ENCODE results near the gene PLCB4.
A peak's percentile ranks its signal among the peaks of the same experiment; 100 is the strongest.

Gene PLCB4

GRCh38 chr20:9311132-9311531 is 242.2 kb downstream of the PLCB4 start:
- Histone ChIP-seq H3K9ac (ENCODE audit: low read depth, low read length) (no peak overlapping the region), H3K4me3 (ENCODE audit: low read depth, low read length) (no peak overlapping the region), H3K4me1 (ENCODE audit: control insufficient read depth, insufficient read depth, low read length) (peaks cover 5% of the 10 kb centered on the region; the same call in 1 of the 2 replicates), H3K27me3 (ENCODE audit: control insufficient read depth, insufficient read depth, low read length) (no peaks in the 10 kb centered on the region), H3K27ac (ENCODE audit: low read depth, low read length) (no peak overlapping the region), H3K36me3 (ENCODE audit: control insufficient read depth, insufficient read depth, low read length) (no peaks in the 10 kb centered on the region), H3K9me3 (ENCODE audit: control insufficient read depth, insufficient read depth, low read length) (no peaks in the 10 kb centered on the region)

GRCh38 chr20:9319687-9320384 is 250.9 kb downstream of the PLCB4 start:
- no peak overlapping the region for H3K9ac ChIP-seq (ENCODE audit: low read depth, low read length)
- no peaks in the 10 kb centered on the region for H3K27me3 ChIP-seq (ENCODE audit: control insufficient read depth, insufficient read depth, low read length)
- no peak overlapping the region for H3K4me3 ChIP-seq (ENCODE audit: low read depth, low read length)
- no peaks in the 10 kb centered on the region for H3K36me3 ChIP-seq (ENCODE audit: control insufficient read depth, insufficient read depth, low read length)
- no peaks in the 10 kb centered on the region for H3K9me3 ChIP-seq (ENCODE audit: control insufficient read depth, insufficient read depth, low read length)
- H3K4me1 ChIP-seq (ENCODE audit: control insufficient read depth, insufficient read depth, low read length) = peaks cover 5% of the 10 kb centered on the region; the same call in 1 of the 2 replicates
- H3K27ac ChIP-seq (ENCODE audit: low read depth, low read length) = no peak overlapping the region

- H3K9ac ChIP-seq (ENCODE audit: low read depth, low read length) = no peak overlapping the region
- no peak overlapping the region for H3K4me3 ChIP-seq (ENCODE audit: low read depth, low read length)
- H3K36me3 ChIP-seq (ENCODE audit: control insufficient read depth, insufficient read depth, low read length) = no peaks in the 10 kb centered on the region
- H3K27ac ChIP-seq (ENCODE audit: low read depth, low read length) = no peak overlapping the region
- H3K4me1 ChIP-seq (ENCODE audit: control insufficient read depth, insufficient read depth, low read length) = peaks cover 5% of the 10 kb centered on the region; the same call in 1 of the 2 replicates
- H3K27me3 ChIP-seq (ENCODE audit: control insufficient read depth, insufficient read depth, low read length) = no peaks in the 10 kb centered on the region
- H3K9me3 ChIP-seq (ENCODE audit: control insufficient read depth, insufficient read depth, low read length) = no peaks in the 10 kb centered on the region
These were observed 252.1 kb downstream of the PLCB4 start for GRCh38 chr20:9321007-9321406.

GRCh38 chr20:9322661-9323060 is 253.8 kb downstream of the PLCB4 start:
- Histone ChIP-seq H3K9ac (ENCODE audit: low read depth, low read length) (no peak overlapping the region), H3K4me1 (ENCODE audit: control insufficient read depth, insufficient read depth, low read length) (peaks cover 5% of the 10 kb centered on the region; the same call in 1 of the 2 replicates), H3K36me3 (ENCODE audit: control insufficient read depth, insufficient read depth, low read length) (no peaks in the 10 kb centered on the region), H3K4me3 (ENCODE audit: low read depth, low read length) (no peak overlapping the region), H3K27me3 (ENCODE audit: control insufficient read depth, insufficient read depth, low read length) (no peaks in the 10 kb centered on the region), H3K27ac (ENCODE audit: low read depth, low read length) (no peak overlapping the region), H3K9me3 (ENCODE audit: control insufficient read depth, insufficient read depth, low read length) (no peaks in the 10 kb centered on the region)

- no peak overlapping the region for H3K4me3 ChIP-seq (ENCODE audit: low read depth, low read length)
- no peak overlapping the region for H3K27ac ChIP-seq (ENCODE audit: low read depth, low read length)
These were observed 254.7 kb downstream of the PLCB4 start for GRCh38 chr20:9323622-9324021.

GRCh38 chr20:9329355-9330101 is 260.6 kb downstream of the PLCB4 start:
- no peaks in the 10 kb centered on the region for H3K9me3 ChIP-seq (ENCODE audit: control insufficient read depth, insufficient read depth, low read length)
- no peak overlapping the region for H3K27ac ChIP-seq (ENCODE audit: low read depth, low read length)
- no peak overlapping the region for H3K4me3 ChIP-seq (ENCODE audit: low read depth, low read length)
- peaks cover 22% of the 10 kb centered on the region for H3K4me1 ChIP-seq (ENCODE audit: control insufficient read depth, insufficient read depth, low read length)
- no peaks in the 10 kb centered on the region for H3K27me3 ChIP-seq (ENCODE audit: control insufficient read depth, insufficient read depth, low read length)
- no peak overlapping the region for H3K9ac ChIP-seq (ENCODE audit: low read depth, low read length)
- no peaks in the 10 kb centered on the region for H3K36me3 ChIP-seq (ENCODE audit: control insufficient read depth, insufficient read depth, low read length)

More at GRCh38 chr20:9323622-9324021, 254.7 kb downstream of the PLCB4 start:
- Histone ChIP-seq H3K4me1 (ENCODE audit: control insufficient read depth, insufficient read depth, low read length) (peaks cover 10% of the 10 kb centered on the region; the same call in 1 of the 2 replicates), H3K27me3 (ENCODE audit: control insufficient read depth, insufficient read depth, low read length) (no peaks in the 10 kb centered on the region), H3K9ac (ENCODE audit: low read depth, low read length) (no peak overlapping the region), H3K9me3 (ENCODE audit: control insufficient read depth, insufficient read depth, low read length) (no peaks in the 10 kb centered on the region), H3K36me3 (ENCODE audit: control insufficient read depth, insufficient read depth, low read length) (no peaks in the 10 kb centered on the region)

- Histone ChIP-seq H3K27me3 (ENCODE audit: control insufficient read depth, insufficient read depth, low read length) (no peaks in the 10 kb centered on the region), H3K4me3 (ENCODE audit: low read depth, low read length) (no peak overlapping the region), H3K27ac (ENCODE audit: low read depth, low read length) (no peak overlapping the region), H3K36me3 (ENCODE audit: control insufficient read depth, insufficient read depth, low read length) (no peaks in the 10 kb centered on the region), H3K9me3 (ENCODE audit: control insufficient read depth, insufficient read depth, low read length) (no peaks in the 10 kb centered on the region), H3K4me1 (ENCODE audit: control insufficient read depth, insufficient read depth, low read length) (peaks cover 22% of the 10 kb centered on the region), H3K9ac (ENCODE audit: low read depth, low read length) (no peak overlapping the region)
These were observed 261.3 kb downstream of the PLCB4 start for GRCh38 chr20:9330151-9330550.

- no peak overlapping the region for H3K9ac ChIP-seq (ENCODE audit: low read depth, low read length)
- H3K9me3 ChIP-seq (ENCODE audit: control insufficient read depth, insufficient read depth, low read length) = no peaks in the 10 kb centered on the region
- H3K27ac ChIP-seq (ENCODE audit: low read depth, low read length) = peak overlapping the region; percentile 80
- peaks cover 22% of the 10 kb centered on the region for H3K4me1 ChIP-seq (ENCODE audit: control insufficient read depth, insufficient read depth, low read length)
- H3K36me3 ChIP-seq (ENCODE audit: control insufficient read depth, insufficient read depth, low read length) = no peaks in the 10 kb centered on the region
- H3K4me3 ChIP-seq (ENCODE audit: low read depth, low read length) = no peak overlapping the region
- no peaks in the 10 kb centered on the region for H3K27me3 ChIP-seq (ENCODE audit: control insufficient read depth, insufficient read depth, low read length)
These were observed 263.0 kb downstream of the PLCB4 start for GRCh38 chr20:9331707-9332435.

GRCh38 chr20:9332791-9333479 is 264.0 kb downstream of the PLCB4 start:
- H3K27ac ChIP-seq (ENCODE audit: low read depth, low read length) = peak overlapping the region; percentile 80
- H3K4me1 ChIP-seq (ENCODE audit: control insufficient read depth, insufficient read depth, low read length) = peaks cover 22% of the 10 kb centered on the region
- no peaks in the 10 kb centered on the region for H3K9me3 ChIP-seq (ENCODE audit: control insufficient read depth, insufficient read depth, low read length)
- no peaks in the 10 kb centered on the region for H3K27me3 ChIP-seq (ENCODE audit: control insufficient read depth, insufficient read depth, low read length)
- no peak overlapping the region for H3K4me3 ChIP-seq (ENCODE audit: low read depth, low read length)
- no peaks in the 10 kb centered on the region for H3K36me3 ChIP-seq (ENCODE audit: control insufficient read depth, insufficient read depth, low read length)
- no peak overlapping the region for H3K9ac ChIP-seq (ENCODE audit: low read depth, low read length)

- no peak overlapping the region for H3K9ac ChIP-seq (ENCODE audit: low read depth, low read length)
- H3K27me3 ChIP-seq (ENCODE audit: control insufficient read depth, insufficient read depth, low read length) = no peaks in the 10 kb centered on the region
- no peak overlapping the region for H3K4me3 ChIP-seq (ENCODE audit: low read depth, low read length)
- H3K9me3 ChIP-seq (ENCODE audit: control insufficient read depth, insufficient read depth, low read length) = no peaks in the 10 kb centered on the region
- H3K36me3 ChIP-seq (ENCODE audit: control insufficient read depth, insufficient read depth, low read length) = no peaks in the 10 kb centered on the region
- no peak overlapping the region for H3K27ac ChIP-seq (ENCODE audit: low read depth, low read length)
- peaks cover 17% of the 10 kb centered on the region for H3K4me1 ChIP-seq (ENCODE audit: control insufficient read depth, insufficient read depth, low read length)
These were observed 266.0 kb downstream of the PLCB4 start for GRCh38 chr20:9334866-9335265.

Measured in HUES48 (cell line).